H1 (cell line): ENCODE data around the gene CPT2. TPM values are rescaled to one million over a fixed set of nuclear protein-coding genes. Genes with fewer than 3 reads are reported as not detected.

Experiments used
- BRCA1 ChIP-seq: IDR thresholded peaks from 2 replicates; pipeline ENCODE4 v1.6.1; 2012; ENCODE audit warnings: low read depth, low read length, improper control_type of control experiment
- KDM5A ChIP-seq: fragments of 200-600 bp; IDR thresholded peaks from 2 replicates; pipeline ENCODE4 v1.7.1; 2012; ENCODE audit warnings: mild to moderate bottlenecking, low read length, inconsistent platforms, mixed read lengths
- NANOG ChIP-seq: IDR thresholded peaks from 2 replicates; pipeline ENCODE4 v1.6.1; 2011; ENCODE audit warnings: low read length, low read depth, mild to moderate bottlenecking, inconsistent platforms; ENCODE audit not compliant: insufficient read depth, poor library complexity, severe bottlenecking
- YY1 ChIP-seq: IDR thresholded peaks from 2 replicates; pipeline ENCODE4 v1.6.1; 2011; ENCODE audit warnings: low read depth, mild to moderate bottlenecking, low read length
- ZNF274 ChIP-seq: IDR thresholded peaks from 2 replicates; pipeline ENCODE4 v1.7.0; 2012; ENCODE audit warnings: low read length, borderline replicate concordance; ENCODE audit errors: extremely low read depth
- polyA plus RNA-seq, 7 experiments: library from polyadenylated mRNA; depleted of rRNA in 3 of 7; stranded (reverse) in 5 of 7; unstranded in 2 of 7; fragments of >200 nt in 5 of 7; fragments of 200-250 nt in 2 of 7; gene quantifications; 1 replicate in 5 of 7; 2 replicates in 1 of 7; 4 replicates in 1 of 7; pipeline versions ENCODE4 v1.2.1 to v1.2.3, GENCODE V29; 2011 to 2013; ENCODE audit warnings: missing spikeins in 2 of 7, mixed read lengths in 2 of 7
- total RNA-seq: library from RNA; stranded (reverse); fragmentation: NEBNext Ultra II Directional; extraction: Animal tissue kit (Norgen Biotek cat#: 25700); gene quantifications from 2 replicates; pipeline ENCODE4 v1.2.1, GENCODE V29; 2021
- TF ChIP-seq, protein P1 (sequence below): fragments of 300-600 bp; sonication (generic); IDR thresholded peaks from 2 replicates; pipeline ENCODE4 v1.7.1; 2012; ENCODE audit warnings: low read length, moderate library complexity, mild to moderate bottlenecking, inconsistent platforms; ENCODE audit not compliant: insufficient replicate concordance

The CPT2 gene
- total and polyA plus RNA-seq, 2 of the 8 experiments (the other 6 are each of a cell fraction or from before 2014, with no cell fraction given): 23.9 to 25.5 TPM

DNA sequence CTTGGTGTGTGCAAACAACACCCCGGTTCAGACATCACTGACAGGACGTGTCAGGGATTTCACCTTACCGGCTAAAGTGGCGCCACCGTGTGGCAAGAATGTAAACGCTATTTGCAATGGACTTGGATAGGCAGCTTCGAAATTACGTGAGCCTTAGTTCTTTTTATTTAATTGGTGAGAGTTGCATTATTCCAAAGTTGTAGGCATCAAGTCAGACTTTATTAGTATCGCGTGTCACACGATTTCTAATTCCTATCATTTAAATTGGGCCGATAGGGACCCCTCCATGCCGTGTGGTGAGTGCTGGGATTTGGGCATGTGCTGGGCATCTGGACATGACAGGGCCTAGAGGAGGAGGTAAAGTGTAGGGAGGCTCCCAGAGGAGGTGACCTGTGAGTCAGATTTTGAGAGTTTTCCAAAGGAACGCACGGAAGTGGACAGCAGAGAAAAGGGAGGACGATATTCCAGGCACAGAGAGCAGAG, 14.5 kb upstream of the CPT2 start (continued):
- TF ChIP-seq, protein P1, sequence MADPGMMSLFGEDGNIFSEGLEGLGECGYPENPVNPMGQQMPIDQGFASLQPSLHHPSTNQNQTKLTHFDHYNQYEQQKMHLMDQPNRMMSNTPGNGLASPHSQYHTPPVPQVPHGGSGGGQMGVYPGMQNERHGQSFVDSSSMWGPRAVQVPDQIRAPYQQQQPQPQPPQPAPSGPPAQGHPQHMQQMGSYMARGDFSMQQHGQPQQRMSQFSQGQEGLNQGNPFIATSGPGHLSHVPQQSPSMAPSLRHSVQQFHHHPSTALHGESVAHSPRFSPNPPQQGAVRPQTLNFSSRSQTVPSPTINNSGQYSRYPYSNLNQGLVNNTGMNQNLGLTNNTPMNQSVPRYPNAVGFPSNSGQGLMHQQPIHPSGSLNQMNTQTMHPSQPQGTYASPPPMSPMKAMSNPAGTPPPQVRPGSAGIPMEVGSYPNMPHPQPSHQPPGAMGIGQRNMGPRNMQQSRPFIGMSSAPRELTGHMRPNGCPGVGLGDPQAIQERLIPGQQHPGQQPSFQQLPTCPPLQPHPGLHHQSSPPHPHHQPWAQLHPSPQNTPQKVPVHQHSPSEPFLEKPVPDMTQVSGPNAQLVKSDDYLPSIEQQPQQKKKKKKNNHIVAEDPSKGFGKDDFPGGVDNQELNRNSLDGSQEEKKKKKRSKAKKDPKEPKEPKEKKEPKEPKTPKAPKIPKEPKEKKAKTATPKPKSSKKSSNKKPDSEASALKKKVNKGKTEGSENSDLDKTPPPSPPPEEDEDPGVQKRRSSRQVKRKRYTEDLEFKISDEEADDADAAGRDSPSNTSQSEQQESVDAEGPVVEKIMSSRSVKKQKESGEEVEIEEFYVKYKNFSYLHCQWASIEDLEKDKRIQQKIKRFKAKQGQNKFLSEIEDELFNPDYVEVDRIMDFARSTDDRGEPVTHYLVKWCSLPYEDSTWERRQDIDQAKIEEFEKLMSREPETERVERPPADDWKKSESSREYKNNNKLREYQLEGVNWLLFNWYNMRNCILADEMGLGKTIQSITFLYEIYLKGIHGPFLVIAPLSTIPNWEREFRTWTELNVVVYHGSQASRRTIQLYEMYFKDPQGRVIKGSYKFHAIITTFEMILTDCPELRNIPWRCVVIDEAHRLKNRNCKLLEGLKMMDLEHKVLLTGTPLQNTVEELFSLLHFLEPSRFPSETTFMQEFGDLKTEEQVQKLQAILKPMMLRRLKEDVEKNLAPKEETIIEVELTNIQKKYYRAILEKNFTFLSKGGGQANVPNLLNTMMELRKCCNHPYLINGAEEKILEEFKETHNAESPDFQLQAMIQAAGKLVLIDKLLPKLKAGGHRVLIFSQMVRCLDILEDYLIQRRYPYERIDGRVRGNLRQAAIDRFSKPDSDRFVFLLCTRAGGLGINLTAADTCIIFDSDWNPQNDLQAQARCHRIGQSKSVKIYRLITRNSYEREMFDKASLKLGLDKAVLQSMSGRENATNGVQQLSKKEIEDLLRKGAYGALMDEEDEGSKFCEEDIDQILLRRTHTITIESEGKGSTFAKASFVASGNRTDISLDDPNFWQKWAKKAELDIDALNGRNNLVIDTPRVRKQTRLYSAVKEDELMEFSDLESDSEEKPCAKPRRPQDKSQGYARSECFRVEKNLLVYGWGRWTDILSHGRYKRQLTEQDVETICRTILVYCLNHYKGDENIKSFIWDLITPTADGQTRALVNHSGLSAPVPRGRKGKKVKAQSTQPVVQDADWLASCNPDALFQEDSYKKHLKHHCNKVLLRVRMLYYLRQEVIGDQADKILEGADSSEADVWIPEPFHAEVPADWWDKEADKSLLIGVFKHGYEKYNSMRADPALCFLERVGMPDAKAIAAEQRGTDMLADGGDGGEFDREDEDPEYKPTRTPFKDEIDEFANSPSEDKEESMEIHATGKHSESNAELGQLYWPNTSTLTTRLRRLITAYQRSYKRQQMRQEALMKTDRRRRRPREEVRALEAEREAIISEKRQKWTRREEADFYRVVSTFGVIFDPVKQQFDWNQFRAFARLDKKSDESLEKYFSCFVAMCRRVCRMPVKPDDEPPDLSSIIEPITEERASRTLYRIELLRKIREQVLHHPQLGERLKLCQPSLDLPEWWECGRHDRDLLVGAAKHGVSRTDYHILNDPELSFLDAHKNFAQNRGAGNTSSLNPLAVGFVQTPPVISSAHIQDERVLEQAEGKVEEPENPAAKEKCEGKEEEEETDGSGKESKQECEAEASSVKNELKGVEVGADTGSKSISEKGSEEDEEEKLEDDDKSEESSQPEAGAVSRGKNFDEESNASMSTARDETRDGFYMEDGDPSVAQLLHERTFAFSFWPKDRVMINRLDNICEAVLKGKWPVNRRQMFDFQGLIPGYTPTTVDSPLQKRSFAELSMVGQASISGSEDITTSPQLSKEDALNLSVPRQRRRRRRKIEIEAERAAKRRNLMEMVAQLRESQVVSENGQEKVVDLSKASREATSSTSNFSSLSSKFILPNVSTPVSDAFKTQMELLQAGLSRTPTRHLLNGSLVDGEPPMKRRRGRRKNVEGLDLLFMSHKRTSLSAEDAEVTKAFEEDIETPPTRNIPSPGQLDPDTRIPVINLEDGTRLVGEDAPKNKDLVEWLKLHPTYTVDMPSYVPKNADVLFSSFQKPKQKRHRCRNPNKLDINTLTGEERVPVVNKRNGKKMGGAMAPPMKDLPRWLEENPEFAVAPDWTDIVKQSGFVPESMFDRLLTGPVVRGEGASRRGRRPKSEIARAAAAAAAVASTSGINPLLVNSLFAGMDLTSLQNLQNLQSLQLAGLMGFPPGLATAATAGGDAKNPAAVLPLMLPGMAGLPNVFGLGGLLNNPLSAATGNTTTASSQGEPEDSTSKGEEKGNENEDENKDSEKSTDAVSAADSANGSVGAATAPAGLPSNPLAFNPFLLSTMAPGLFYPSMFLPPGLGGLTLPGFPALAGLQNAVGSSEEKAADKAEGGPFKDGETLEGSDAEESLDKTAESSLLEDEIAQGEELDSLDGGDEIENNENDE: no peak
- TF ChIP-seq ZNF274 (no peak), BRCA1 (no peak), KDM5A (no peak), YY1 (0 out of 2 replicates have a peak, but pooled peaks have one; percentile 43), NANOG (peak; percentile 41)
